ENCODE data around the gene BLOC1S6. TPM values are rescaled to one million over a fixed set of nuclear protein-coding genes. Genes with fewer than 3 reads are reported as not detected.

Gene BLOC1S6
- total and polyA plus RNA-seq, 9 of the 15 experiments (the other 6 are each of a cell fraction or from before 2014, with no cell fraction given) = 18.2 to 72.4 (median 38.4) TPM

GRCh38 chr15:45573961-45574629 is 13.1 kb upstream of the BLOC1S6 start:
- Histone ChIP-seq H3K36me3 (ENCODE audit: control insufficient read depth, insufficient read depth, low read length) (no peaks in the 10 kb centered on the region), H3K4me1 (replicated peaks in 1 of 2; ENCODE audit: control insufficient read depth in 2 of 2, insufficient read depth in 2 of 2, low read length in 2 of 2) (peaks cover 0 to 4% of the 10 kb centered on the region in 2 experiments; a peak in 1 of 5 replicates), H3K27ac (ENCODE audit: extremely low read depth, low read depth, low read length) (no peak overlapping the region), H3K9me1 (ENCODE audit: control insufficient read depth, insufficient read depth, low read length) (no peaks in the 10 kb centered on the region), H3K9me3 (replicated peaks; ENCODE audit: control insufficient read depth, insufficient read depth, low read depth, low read length) (no peaks in the 10 kb centered on the region), H2AFZ (ENCODE audit: low read depth, low read length) (peak overlapping the region; percentile 32; the same call in 1 of the 2 replicates), H3K9ac (ENCODE audit: insufficient read depth in 1 of 2, low read depth in 2 of 2, low read length in 2 of 2) (peak overlapping the region in 1 of 2 experiments; percentile 61; a peak in 2 of 4 replicates), H3K79me2 (ENCODE audit: control insufficient read depth, insufficient read depth, low read length) (no peaks in the 10 kb centered on the region), H3K4me2 (ENCODE audit: insufficient read depth, low read length) (no peak overlapping the region), H3K27me3 (ENCODE audit: control insufficient read depth in 2 of 2, insufficient read depth in 2 of 2, low read length in 2 of 2) (peaks cover 0 to 5% of the 10 kb centered on the region in 2 experiments; a peak in 3 of 5 replicates), H4K20me1 (replicated peaks; ENCODE audit: control insufficient read depth, insufficient read depth, low read length) (no peaks in the 10 kb centered on the region), H3K4me3 (no peak overlapping the region)
- POLR2A ChIA-PET = interaction anchor here (0.5 to 1.6 kb wide), 5 partner anchors 11 to 157 kb away, joined by 3 to 7 read pairs (median 4); partner anchors contain the start of gene BLOC1S6
- BruUV-seq (replicated peaks) = no TSS peak
- CTCF ChIA-PET (ENCODE audit: low intra/inter-chr PET ratio) = interaction anchor here (0.6 to 1.1 kb wide), 2 partner anchors 115 to 117 kb away, joined by 3 read pairs; no protein-coding TSS in a partner anchor
- WGBS (ENCODE audit: insufficient coverage, low coverage, missing lambda C conversion rate) = 0% methylated on average over 5 of the region's 7 CpGs
- in situ Hi-C loops (cut with MboI) (no loop called here), intact Hi-C loops (cut with micrococcal nuclease) (no loop called here)
- peak; percentile 19 to 45 (median 30) for DNase-seq (ENCODE audit: extremely low read depth in 1 of 4, low spot score in 3 of 4)
- FAIRE-seq = peak; percentile 29
- peak; percentile 95 for ATAC-seq
- TF ChIP-seq REST (IDR thresholded peaks at IDR 0.05; ENCODE audit: borderline replicate concordance) (peak; percentile 8; the same call in 1 of the 2 replicates), REST (CRISPR knock-in tag; IDR thresholded peaks at IDR 0.05; ENCODE audit: low read depth) (no peak), MTA2 (IDR thresholded peaks at IDR 0.05; ENCODE audit: low read depth) (no peak), CTCF (IDR thresholded peaks at IDR 0.05 in 2 of 3, conservative IDR thresholded peaks at IDR 0.05 in 1 of 3; ENCODE audit: insufficient read depth in 2 of 3, low read depth in 1 of 3, low read length in 3 of 3) (peak; percentile 49 to 64 (median 55)), GTF2E2 (tag; IDR thresholded peaks at IDR 0.05) (no peak), PRMT5 (CRISPR knock-in tag; IDR thresholded peaks at IDR 0.05) (no peak), ZFX (CRISPR knock-in tag; IDR thresholded peaks at IDR 0.05) (no peak), MITF (IDR thresholded peaks at IDR 0.05) (no peak), ZNF79 (CRISPR knock-in tag; IDR thresholded peaks at IDR 0.05; ENCODE audit: low read depth) (no peak), MEF2D (tag; conservative IDR thresholded peaks at IDR 0.05; ENCODE audit: low read depth) (no peak)

Measured in K562 (cell line).